LNCAP (cell line): Measurements from ENCODE around the gene OR6B3.

Experiments
- CTCF ChIP-seq: fragments of 450-650 bp; IDR thresholded peaks from 2 replicates; pipeline ENCODE4 v1.5.1; 2017; ENCODE audit warnings: mild to moderate bottlenecking

OR6B3 gene

GRCh38 chr2:240042740-240043139 is 10.6 kb downstream of the OR6B3 start:
- TF ChIP-seq CTCF = no peak

- TF ChIP-seq CTCF = no peak
Measured at GRCh38 chr2:240041363-240041762, 12.0 kb downstream of the OR6B3 start.

GRCh38 chr2:240037358-240037757 is 16.0 kb downstream of the OR6B3 start:
- no peak for TF ChIP-seq CTCF

- TF ChIP-seq CTCF = no peak
Measured at GRCh38 chr2:240033330-240033678, 20.0 kb downstream of the OR6B3 start.

GRCh38 chr2:240032406-240033329 is 20.7 kb downstream of the OR6B3 start:
- TF ChIP-seq CTCF = no peak

- no peak for TF ChIP-seq CTCF
Measured at GRCh38 chr2:240030379-240031094, 22.8 kb downstream of the OR6B3 start, which contains the start of gene OR6B2. Gene OR6B2, minus strand, starts transcription at chr2:240030429. Its CDS starts 0 bp downstream, at chr2:240030429.

- TF ChIP-seq CTCF = no peak
Measured at GRCh38 chr2:240024766-240025165, 28.6 kb downstream of the OR6B3 start.
